Thoracic aorta (tissue), 2 donors: ENCODE data around the gene ZRANB1. TPM values are rescaled to one million over a fixed set of nuclear protein-coding genes. Genes with fewer than 3 reads are reported as not detected.

Experiments used
- ATAC-seq: fragments of 150-250 bp; one replicate; pipeline ENCODE4 v1.8.0; 2017; ENCODE audit warnings: low read depth; ENCODE audit not compliant: insufficient number of reproducible peaks, low FRiP score
- DNase-seq: peaks from one replicate; pipeline ENCODE4 v3.0.0-alpha.2; 2020; ENCODE audit warnings: low spot score
- H3K27ac ChIP-seq, 2 donors: fragments of 200-600 bp; sonication (generic); 1 replicate in 1 of 2; 2 replicates in 1 of 2; pipeline ENCODE4 v1.5.1; 2016; ENCODE audit warnings: mild to moderate bottlenecking in 2 of 2, moderate library complexity in 2 of 2
- H3K27me3 ChIP-seq: fragments of 200-600 bp; sonication (generic); replicated peaks from 2 replicates; pipeline ENCODE4 v1.6.0; 2016; ENCODE audit warnings: mild to moderate bottlenecking; ENCODE audit not compliant: insufficient read depth
- H3K36me3 ChIP-seq: fragments of 200-600 bp; sonication (generic); one replicate; pipeline ENCODE4 v1.5.1; 2016
- H3K4me1 ChIP-seq, 2 donors: fragments of 200-600 bp; sonication (generic); 1 replicate in 1 of 2; 2 replicates in 1 of 2; pipeline versions ENCODE4 v1.5.1 to v1.6.0; 2016; ENCODE audit warnings: low read depth in 2 of 2, mild to moderate bottlenecking in 1 of 2; ENCODE audit not compliant: control insufficient read depth in 1 of 2
- H3K4me3 ChIP-seq: fragments of 200-600 bp; sonication (generic); 2 replicates; pipeline ENCODE4 v1.5.1; 2016; ENCODE audit warnings: mild to moderate bottlenecking
- H3K9me3 ChIP-seq: fragments of 200-600 bp; sonication (generic); 2 replicates; pipeline ENCODE4 v1.5.1; 2016
- total RNA-seq, 2 donors: library from RNA; depleted of rRNA; stranded (reverse); fragments of >200 nt; gene quantifications; one replicate each; pipeline versions ENCODE4 v1.1.0 to v1.2.3, GENCODE V29; 2016
- TF ChIP-seq, protein P1 (sequence below): fragments of 200-600 bp; sonication (generic); IDR thresholded peaks from one replicate; pipeline ENCODE4 v1.5.1; 2019; ENCODE audit warnings: antibody characterized with exemption

The ZRANB1 gene
- total RNA-seq, 2 donors from 2014 or later, result 30.1 to 30.9 TPM

DNA sequence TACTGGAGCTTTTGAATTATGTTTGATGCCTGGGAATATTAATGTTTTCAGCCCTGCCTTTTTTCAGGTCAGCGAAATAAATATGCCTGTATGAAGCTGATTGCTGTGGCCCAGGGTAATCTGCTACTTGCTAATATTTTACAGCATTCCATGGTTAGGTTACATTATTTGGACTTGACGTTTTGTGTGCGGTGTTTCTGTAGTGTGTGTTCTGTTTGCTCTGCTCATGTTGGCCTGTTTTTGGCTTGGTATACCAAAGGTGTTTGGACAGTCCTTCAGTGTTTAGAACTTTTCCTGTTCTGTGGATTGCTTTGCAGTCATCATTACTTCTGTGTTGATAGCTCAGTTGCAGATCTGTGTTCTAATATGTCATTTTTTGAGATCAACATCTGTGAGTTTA, 11.5 kb downstream of the ZRANB1 start:
- DNase-seq, result no peak
- Histone ChIP-seq H3K36me3 (no peaks in the 10 kb centered on the region), H3K9me3 (no peaks in the 10 kb centered on the region), H3K27ac (no peak overlapping the region), H3K4me3 (no peak overlapping the region), H3K27me3 (no peaks in the 10 kb centered on the region), H3K4me1 (peaks cover 14 to 23% of the 10 kb centered on the region in 2 donors)
- ATAC-seq, result no peak
- TF ChIP-seq, protein P1, sequence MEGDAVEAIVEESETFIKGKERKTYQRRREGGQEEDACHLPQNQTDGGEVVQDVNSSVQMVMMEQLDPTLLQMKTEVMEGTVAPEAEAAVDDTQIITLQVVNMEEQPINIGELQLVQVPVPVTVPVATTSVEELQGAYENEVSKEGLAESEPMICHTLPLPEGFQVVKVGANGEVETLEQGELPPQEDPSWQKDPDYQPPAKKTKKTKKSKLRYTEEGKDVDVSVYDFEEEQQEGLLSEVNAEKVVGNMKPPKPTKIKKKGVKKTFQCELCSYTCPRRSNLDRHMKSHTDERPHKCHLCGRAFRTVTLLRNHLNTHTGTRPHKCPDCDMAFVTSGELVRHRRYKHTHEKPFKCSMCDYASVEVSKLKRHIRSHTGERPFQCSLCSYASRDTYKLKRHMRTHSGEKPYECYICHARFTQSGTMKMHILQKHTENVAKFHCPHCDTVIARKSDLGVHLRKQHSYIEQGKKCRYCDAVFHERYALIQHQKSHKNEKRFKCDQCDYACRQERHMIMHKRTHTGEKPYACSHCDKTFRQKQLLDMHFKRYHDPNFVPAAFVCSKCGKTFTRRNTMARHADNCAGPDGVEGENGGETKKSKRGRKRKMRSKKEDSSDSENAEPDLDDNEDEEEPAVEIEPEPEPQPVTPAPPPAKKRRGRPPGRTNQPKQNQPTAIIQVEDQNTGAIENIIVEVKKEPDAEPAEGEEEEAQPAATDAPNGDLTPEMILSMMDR, result no peak

DNA sequence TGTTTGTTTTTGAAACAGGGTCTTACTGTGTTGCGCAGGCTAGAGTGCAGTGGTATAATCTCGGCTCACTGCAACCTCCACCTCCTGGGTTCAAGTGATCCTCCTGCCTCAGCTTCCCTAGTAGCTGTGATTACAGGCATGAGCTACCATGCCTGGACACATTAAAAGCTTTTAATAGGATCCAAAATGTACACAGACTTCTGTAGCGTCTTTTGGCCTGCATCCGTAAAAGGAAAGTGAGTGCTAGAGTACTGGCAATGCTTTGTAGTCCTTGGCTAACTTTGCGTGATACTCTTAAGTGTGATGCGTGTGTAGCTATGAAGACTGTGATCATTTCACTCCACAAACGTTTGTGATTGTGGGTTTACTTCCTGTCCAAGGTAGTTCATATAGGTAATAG, 13.3 kb downstream of the ZRANB1 start:
- no peak for DNase-seq
- TF ChIP-seq, protein P1, result no peak
- no peaks in the 10 kb centered on the region for H3K27me3 ChIP-seq
- ATAC-seq, result no peak
- no peaks in the 10 kb centered on the region for H3K9me3 ChIP-seq
- peaks cover 20 to 23% of the 10 kb centered on the region in 2 donors for H3K4me1 ChIP-seq
- H3K4me3 ChIP-seq, result peak overlapping the region; percentile 32
- no peak overlapping the region for H3K27ac ChIP-seq
- H3K36me3 ChIP-seq, result no peaks in the 10 kb centered on the region

DNA sequence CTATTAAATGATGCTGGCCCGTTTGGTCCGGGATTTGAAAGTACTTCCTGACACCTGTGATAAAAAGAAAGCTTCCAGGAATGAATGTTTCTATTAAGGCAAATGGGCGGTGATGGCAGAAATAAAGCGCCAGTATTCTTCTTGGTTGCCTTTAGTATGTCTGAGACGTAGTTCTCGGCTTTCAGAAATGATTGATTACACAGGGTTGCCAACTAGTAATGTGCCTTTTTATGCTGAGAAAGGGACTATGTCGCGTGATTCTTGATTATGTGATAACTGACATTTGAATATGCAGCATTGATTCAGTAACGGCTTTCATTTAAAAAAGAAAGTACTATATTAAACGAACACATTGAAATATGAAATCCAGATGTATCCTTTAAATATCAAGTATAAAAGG, 13.9 kb downstream of the ZRANB1 start:
- Histone ChIP-seq H3K4me1 (peaks cover 19 to 28% of the 10 kb centered on the region in 2 donors), H3K36me3 (no peaks in the 10 kb centered on the region), H3K27ac (no peak overlapping the region), H3K9me3 (no peaks in the 10 kb centered on the region), H3K27me3 (no peaks in the 10 kb centered on the region), H3K4me3 (no peak overlapping the region)
- TF ChIP-seq, protein P1, result no peak
- DNase-seq (no peak), ATAC-seq (no peak)

DNA sequence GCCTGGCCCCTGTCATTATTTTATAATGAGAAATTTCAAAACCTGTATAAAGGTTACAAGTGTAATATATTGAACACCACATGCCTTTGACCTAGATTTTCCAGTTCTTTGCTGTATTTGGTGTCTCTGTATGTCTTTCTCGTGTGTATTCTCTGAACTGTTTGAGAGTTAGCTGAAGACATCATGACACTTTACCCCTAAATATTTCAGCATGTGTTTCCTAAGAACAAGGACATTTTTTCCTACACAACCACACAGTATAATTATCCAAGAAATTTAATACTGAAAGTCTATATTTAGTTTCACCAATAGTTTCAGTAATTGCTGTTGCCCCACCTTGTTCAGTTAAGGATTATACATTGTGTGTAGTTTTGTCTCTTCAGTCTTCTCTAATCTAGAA, 14.8 kb downstream of the ZRANB1 start:
- Histone ChIP-seq H3K4me3 (no peak overlapping the region), H3K4me1 (peaks cover 22 to 37% of the 10 kb centered on the region in 2 donors), H3K27me3 (no peaks in the 10 kb centered on the region), H3K9me3 (no peaks in the 10 kb centered on the region), H3K36me3 (no peaks in the 10 kb centered on the region), H3K27ac (no peak overlapping the region)
- TF ChIP-seq, protein P1, result no peak
- DNase-seq, result no peak
- no peak for ATAC-seq

DNA sequence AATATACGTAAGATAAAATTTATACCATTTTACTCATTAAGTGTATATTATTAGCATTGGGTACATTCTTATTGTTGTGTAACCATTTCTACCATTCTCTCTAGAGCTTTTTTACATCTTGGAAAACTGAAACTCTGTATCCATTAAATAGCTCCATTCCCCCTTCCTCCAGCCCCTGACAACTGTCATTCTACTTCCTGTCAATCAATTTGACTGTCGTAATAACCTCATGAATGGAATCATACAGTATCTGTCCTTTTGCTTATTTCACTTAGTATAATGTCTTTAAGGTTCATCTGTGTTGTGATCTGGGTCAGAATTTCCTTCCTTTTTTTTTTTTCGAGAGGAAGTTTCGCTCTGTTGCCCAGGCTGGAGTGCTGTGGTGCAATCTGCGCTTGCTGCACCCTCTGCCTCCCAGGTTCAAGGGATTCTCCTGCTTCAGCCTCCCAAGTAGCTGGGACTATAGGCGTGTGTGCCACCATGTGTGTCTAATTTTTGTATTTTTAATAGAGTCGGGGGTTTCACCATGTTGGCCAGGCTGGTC, 15.6 kb downstream of the ZRANB1 start:
- no peaks in the 10 kb centered on the region for H3K9me3 ChIP-seq
- no peak overlapping the region for H3K4me3 ChIP-seq
- peaks cover 22 to 43% of the 10 kb centered on the region in 2 donors for H3K4me1 ChIP-seq
- no peak overlapping the region for H3K27ac ChIP-seq
- TF ChIP-seq, protein P1, result no peak
- ATAC-seq, result no peak
- no peaks in the 10 kb centered on the region for H3K27me3 ChIP-seq
- no peaks in the 10 kb centered on the region for H3K36me3 ChIP-seq
- DNase-seq, result no peak
